ENCODE measurements around the gene TNRC18. TPM values are rescaled to one million over a fixed set of nuclear protein-coding genes. Genes with fewer than 3 reads are reported as not detected.

Gene TNRC18
- total RNA-seq, 1 donor from 2014 or later: 57.2 TPM

DNA sequence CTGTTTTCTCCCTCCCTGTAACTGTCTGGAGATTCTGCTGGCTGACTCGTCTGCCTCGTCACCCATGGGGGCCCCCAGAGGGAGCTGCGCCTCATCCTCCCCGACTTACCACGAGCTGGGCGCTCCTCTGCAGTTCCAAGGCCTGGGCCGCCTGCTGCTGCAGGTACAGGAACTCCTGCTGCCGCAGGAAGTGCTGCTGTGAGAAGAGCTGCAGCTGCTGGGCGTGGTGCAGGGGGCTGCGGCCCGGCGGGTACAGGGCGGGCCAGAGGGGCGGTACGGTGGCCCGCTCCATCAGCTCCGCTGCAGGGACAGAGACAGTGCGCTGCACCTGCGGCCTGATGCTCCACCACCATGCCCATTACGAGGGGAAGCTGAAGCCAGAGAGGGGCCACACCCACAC is 47.7 kb downstream of the TNRC18 start:
- no peak overlapping the region for H3K4me3 Mint-ChIP-seq
- no peaks in the 10 kb centered on the region for H3K9me3 Mint-ChIP-seq
- H3K36me3 Mint-ChIP-seq (ENCODE audit: low read depth): peaks cover 54% of the 10 kb centered on the region
- no peak overlapping the region for H3K27ac Mint-ChIP-seq
- H3K4me1 Mint-ChIP-seq: no peaks in the 10 kb centered on the region
- intact Hi-C loops (cut with micrococcal nuclease): no loop called here
- no peak for ATAC-seq (ENCODE audit: low read depth)
- no peaks in the 10 kb centered on the region for H3K27me3 Mint-ChIP-seq
- TF ChIP-seq, protein P1, sequence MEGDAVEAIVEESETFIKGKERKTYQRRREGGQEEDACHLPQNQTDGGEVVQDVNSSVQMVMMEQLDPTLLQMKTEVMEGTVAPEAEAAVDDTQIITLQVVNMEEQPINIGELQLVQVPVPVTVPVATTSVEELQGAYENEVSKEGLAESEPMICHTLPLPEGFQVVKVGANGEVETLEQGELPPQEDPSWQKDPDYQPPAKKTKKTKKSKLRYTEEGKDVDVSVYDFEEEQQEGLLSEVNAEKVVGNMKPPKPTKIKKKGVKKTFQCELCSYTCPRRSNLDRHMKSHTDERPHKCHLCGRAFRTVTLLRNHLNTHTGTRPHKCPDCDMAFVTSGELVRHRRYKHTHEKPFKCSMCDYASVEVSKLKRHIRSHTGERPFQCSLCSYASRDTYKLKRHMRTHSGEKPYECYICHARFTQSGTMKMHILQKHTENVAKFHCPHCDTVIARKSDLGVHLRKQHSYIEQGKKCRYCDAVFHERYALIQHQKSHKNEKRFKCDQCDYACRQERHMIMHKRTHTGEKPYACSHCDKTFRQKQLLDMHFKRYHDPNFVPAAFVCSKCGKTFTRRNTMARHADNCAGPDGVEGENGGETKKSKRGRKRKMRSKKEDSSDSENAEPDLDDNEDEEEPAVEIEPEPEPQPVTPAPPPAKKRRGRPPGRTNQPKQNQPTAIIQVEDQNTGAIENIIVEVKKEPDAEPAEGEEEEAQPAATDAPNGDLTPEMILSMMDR (IDR thresholded peaks at IDR 0.05): no peak
- POLR2A ChIA-PET: no interaction called here
- CTCF ChIA-PET: interaction anchor here (0.6 kb wide), 1 partner anchor 9 kb away, joined by 3 read pairs; no protein-coding TSS in a partner anchor
- DNase-seq: no peak

DNA sequence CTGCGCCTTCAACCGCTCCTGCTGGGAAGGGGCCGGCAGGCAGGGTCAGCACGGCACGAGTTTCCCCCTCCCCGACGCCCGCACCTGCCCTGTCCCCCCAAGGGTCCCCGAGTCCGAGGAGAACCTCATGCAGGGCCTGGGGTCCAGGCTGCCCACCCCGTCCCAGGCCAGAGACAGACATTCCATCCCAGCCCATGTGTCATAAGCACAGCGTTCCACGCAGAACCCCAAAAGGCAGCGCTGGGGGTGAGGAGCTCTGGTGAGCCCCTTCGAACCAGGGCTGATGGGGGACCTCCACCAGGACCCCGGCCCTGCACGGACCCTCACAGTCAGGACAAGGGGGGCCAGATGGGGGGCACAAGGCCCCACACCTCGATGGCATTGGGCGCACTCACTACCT is 49.2 kb downstream of the TNRC18 start:
- Mint-ChIP-seq H3K9me3 (no peaks in the 10 kb centered on the region), H3K36me3 (ENCODE audit: low read depth) (peaks cover 62% of the 10 kb centered on the region), H3K4me1 (no peaks in the 10 kb centered on the region), H3K27me3 (no peaks in the 10 kb centered on the region), H3K27ac (no peak overlapping the region), H3K4me3 (no peak overlapping the region)
- intact Hi-C loops (cut with micrococcal nuclease): no loop called here
- CTCF ChIA-PET: no interaction called here
- ATAC-seq (ENCODE audit: low read depth) (no peak), DNase-seq (no peak)
- TF ChIP-seq, protein P1 (IDR thresholded peaks at IDR 0.05): no peak
- POLR2A ChIA-PET: no interaction called here

DNA sequence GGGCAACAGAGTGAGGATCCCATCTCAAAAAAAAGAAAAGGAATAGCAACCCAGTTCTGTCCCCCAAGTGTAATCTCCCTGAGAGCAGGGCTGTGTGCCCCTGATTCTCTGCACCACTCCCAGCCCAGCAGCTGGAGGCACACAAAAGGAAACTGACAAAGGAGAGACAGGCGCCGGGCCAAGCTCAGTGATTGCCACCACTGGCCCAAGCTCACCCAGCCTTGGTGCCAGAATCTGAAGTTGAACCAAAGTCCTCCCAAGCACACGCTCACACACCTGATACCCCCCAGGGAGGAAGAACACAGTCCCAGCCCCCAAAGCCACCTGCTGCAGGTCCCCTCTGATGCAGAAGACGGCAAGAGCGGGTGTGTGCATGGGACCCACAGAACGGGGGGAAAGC is 50.3 kb downstream of the TNRC18 start:
- no peak overlapping the region for H3K27ac Mint-ChIP-seq
- DNase-seq: no peak
- ChIA-PET CTCF (no interaction called here), POLR2A (no interaction called here)
- intact Hi-C loops (cut with micrococcal nuclease): no loop called here
- peaks cover 2% of the 10 kb centered on the region for H3K4me1 Mint-ChIP-seq
- no peak for ATAC-seq (ENCODE audit: low read depth)
- H3K9me3 Mint-ChIP-seq: no peaks in the 10 kb centered on the region
- TF ChIP-seq, protein P1 (IDR thresholded peaks at IDR 0.05): no peak
- H3K36me3 Mint-ChIP-seq (ENCODE audit: low read depth): peaks cover 70% of the 10 kb centered on the region
- H3K4me3 Mint-ChIP-seq: no peak overlapping the region
- no peaks in the 10 kb centered on the region for H3K27me3 Mint-ChIP-seq

DNA sequence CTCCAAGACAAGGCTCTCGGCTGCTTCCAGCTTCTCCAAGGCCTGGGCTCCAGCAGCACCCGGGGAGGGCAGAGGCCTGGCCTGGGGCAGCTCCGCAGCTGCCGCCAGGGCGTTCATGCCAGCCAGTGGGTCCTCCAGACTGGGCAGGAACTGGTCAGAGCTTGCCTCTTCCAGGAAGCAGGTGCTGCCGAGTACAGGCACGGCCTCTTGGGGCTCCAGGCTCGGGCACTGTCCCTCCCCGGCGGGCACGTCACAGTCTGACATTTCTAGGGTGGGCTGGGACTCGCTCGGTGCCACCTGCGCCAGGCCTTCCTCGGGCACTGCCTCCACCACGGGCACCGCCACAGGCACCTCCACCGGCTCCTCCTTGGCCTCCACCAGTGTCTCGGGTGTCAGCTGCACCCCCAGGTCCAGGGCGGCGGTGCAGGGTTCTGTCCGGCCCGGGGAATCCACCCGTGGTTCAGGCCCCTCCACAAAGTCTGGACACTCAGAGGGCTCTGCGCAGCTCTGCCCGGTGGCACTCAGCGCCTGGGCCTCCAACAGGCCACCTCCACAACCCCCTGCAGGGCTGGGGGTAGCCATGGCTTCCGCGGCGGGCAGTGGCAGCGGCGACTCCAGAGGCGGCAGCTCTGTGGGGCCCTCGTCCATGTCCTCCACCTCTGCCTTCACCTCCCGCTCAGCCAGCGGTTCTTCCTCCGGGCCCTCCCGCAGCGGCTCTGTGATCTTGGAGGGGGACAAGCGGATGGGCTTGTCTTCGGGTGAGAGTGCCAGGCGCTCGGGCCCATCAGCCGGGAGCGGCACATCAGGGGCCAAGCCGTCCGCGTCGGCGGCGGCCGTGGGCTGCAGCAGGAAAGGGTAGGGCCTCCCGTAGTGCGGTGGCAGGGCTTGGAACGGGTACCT is 52.9 kb downstream of the TNRC18 start:
- no peak overlapping the region for H3K4me3 Mint-ChIP-seq
- H3K9me3 Mint-ChIP-seq: no peaks in the 10 kb centered on the region
- no peaks in the 10 kb centered on the region for H3K27me3 Mint-ChIP-seq
- intact Hi-C loops (cut with micrococcal nuclease): no loop called here
- H3K36me3 Mint-ChIP-seq (ENCODE audit: low read depth): peaks cover 65% of the 10 kb centered on the region
- TF ChIP-seq, protein P1 (IDR thresholded peaks at IDR 0.05): no peak
- no peak overlapping the region for H3K27ac Mint-ChIP-seq
- DNase-seq: no peak
- ChIA-PET CTCF (no interaction called here), POLR2A (no interaction called here)
- ATAC-seq (ENCODE audit: low read depth): no peak
- H3K4me1 Mint-ChIP-seq: peaks cover 11% of the 10 kb centered on the region

DNA sequence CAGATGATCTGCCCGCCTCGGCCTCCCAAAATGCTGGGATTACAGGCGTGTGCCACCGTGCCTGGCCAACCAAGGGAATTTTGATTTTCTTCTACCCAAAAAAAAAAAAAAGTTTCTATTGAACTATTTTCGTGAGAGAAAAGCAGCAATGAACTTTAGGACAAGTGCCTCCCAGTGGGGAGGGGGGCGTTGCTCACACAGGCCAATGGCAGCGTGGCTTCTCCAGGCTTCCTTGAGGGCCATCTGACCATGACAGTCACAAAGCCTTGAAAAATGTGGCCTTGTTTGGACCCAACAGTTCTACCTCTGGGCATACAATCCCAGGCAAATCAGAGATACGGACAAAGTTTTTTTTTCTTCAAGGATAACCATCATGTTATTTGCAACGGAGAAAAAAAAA is 56.0 kb downstream of the TNRC18 start:
- H3K9me3 Mint-ChIP-seq: no peaks in the 10 kb centered on the region
- intact Hi-C loops (cut with micrococcal nuclease): loop anchor here (2.0 to 10.0 kb wide), 2 partner anchors 57 to 307 kb away; no protein-coding TSS in a partner anchor

More for the DNA sequence above, 56.0 kb downstream of the TNRC18 start:
- ChIA-PET CTCF (interaction anchor here (1.6 to 2.3 kb wide), 2 partner anchors 83 to 127 kb away, joined by 6 to 12 read pairs; no protein-coding TSS in a partner anchor), POLR2A (interaction anchor here (0.7 kb wide), 1 partner anchor 107 kb away, joined by 3 read pairs; no protein-coding TSS in a partner anchor)
- no peak overlapping the region for H3K4me3 Mint-ChIP-seq
- TF ChIP-seq, protein P1 (IDR thresholded peaks at IDR 0.05): no peak
- no peak overlapping the region for H3K27ac Mint-ChIP-seq
- ATAC-seq (ENCODE audit: low read depth) (no peak), DNase-seq (no peak)
- H3K36me3 Mint-ChIP-seq (ENCODE audit: low read depth): peaks cover 40% of the 10 kb centered on the region
- H3K4me1 Mint-ChIP-seq: peaks cover 23% of the 10 kb centered on the region
- no peaks in the 10 kb centered on the region for H3K27me3 Mint-ChIP-seq

Measured in activated B cell treated with CpG ODN at 0.5 μM for 24 hours (primary cell).